Thyroid gland (tissue), 4 donors: ENCODE measurements around the gene POU2F2.

Experiments
- CTCF ChIP-seq, 6 experiments: fragments of 200-600 bp in 3 of 6; fragments of 450-650 bp in 3 of 6; sonication (generic) in 3 of 6; IDR thresholded peaks; one replicate each; pipeline ENCODE4 v1.5.1; 2016 to 2019; ENCODE audit warnings: antibody characterized with exemption in 6 of 6, mild to moderate bottlenecking in 2 of 6, inconsistent platforms in 1 of 6, moderate library complexity in 1 of 6
- POLR2A ChIP-seq, 2 donors: fragments of 450-650 bp; IDR thresholded peaks; one replicate each; pipeline ENCODE4 v1.6.1; 2017; ENCODE audit warnings: antibody characterized with exemption in 2 of 2, mild to moderate bottlenecking in 2 of 2, moderate library complexity in 1 of 2

GRCh38 chr19:42117076-42117475, 15.2 kb downstream of the POU2F2 start:
- TF ChIP-seq CTCF (IDR thresholded peaks at IDR 0.05) (no peak), POLR2A (IDR thresholded peaks at IDR 0.05) (no peak)
